ENCODE data around the gene IMMP1L.
A peak's percentile ranks its signal among the peaks of the same experiment; 100 is the strongest.
"Not testable (repeated sequence)": the region's sequence is repeated elsewhere in the genome, so short reads cannot be mapped to it uniquely, and the experiment has no call there.

IMMP1L gene

GRCh38 chr11:31509429-31510345 is at the start of gene IMMP1L, which contains the start of gene ELP4:
IMMP1L (minus strand) TSS chr11:31509622; CDS start chr11:31463276, 46,346 bp downstream.
ELP4 (plus strand) TSS chr11:31509767; CDS start chr11:31509785, 18 bp downstream.
- peak; percentile 95 for DNase-seq

GRCh38 chr11:31558001-31558400 is 48.6 kb upstream of the IMMP1L start:
- DNase-seq, result no peak

- no peak for DNase-seq
Measured at GRCh38 chr11:31555938-31556337, 46.5 kb upstream of the IMMP1L start.

- no peak for DNase-seq
Measured at GRCh38 chr11:31542862-31543261, 33.4 kb upstream of the IMMP1L start.

- no peak for DNase-seq
Measured at GRCh38 chr11:31535479-31535878, 26.1 kb upstream of the IMMP1L start.

GRCh38 chr11:31531293-31531692 is 21.9 kb upstream of the IMMP1L start:
- no peak for DNase-seq

GRCh38 chr11:31529701-31530100 is 20.3 kb upstream of the IMMP1L start:
- DNase-seq, result no peak

- DNase-seq, result no peak
Measured at GRCh38 chr11:31529189-31529588, 19.8 kb upstream of the IMMP1L start.

- no peak for DNase-seq
Measured at GRCh38 chr11:31521497-31522150, 12.2 kb upstream of the IMMP1L start.

GRCh38 chr11:31512117-31512516 is 2.7 kb upstream of the IMMP1L start:
- DNase-seq, result no peak

- DNase-seq, result no peak
Measured at GRCh38 chr11:31509051-31509428, 382 bp downstream of the IMMP1L start.

- no peak for DNase-seq
Measured at GRCh38 chr11:31500560-31500959, 8.9 kb downstream of the IMMP1L start.

- no peak for DNase-seq
Measured at GRCh38 chr11:31499576-31500178, 9.7 kb downstream of the IMMP1L start.

- not testable (repeated sequence) for DNase-seq
Measured at GRCh38 chr11:31493762-31494161, 15.7 kb downstream of the IMMP1L start.

- DNase-seq, result no peak
Measured at GRCh38 chr11:31493235-31493634, 16.2 kb downstream of the IMMP1L start.

- no peak for DNase-seq
Measured at GRCh38 chr11:31492320-31492913, 17.0 kb downstream of the IMMP1L start.

GRCh38 chr11:31487848-31488247 is 21.6 kb downstream of the IMMP1L start:
- no peak for DNase-seq

GRCh38 chr11:31484497-31484896 is 24.9 kb downstream of the IMMP1L start:
- DNase-seq, result no peak

GRCh38 chr11:31480930-31481329 is 28.5 kb downstream of the IMMP1L start:
- DNase-seq, result no peak

- no peak for DNase-seq
Measured at GRCh38 chr11:31479066-31479465, 30.4 kb downstream of the IMMP1L start.

GRCh38 chr11:31478223-31478590 is 31.2 kb downstream of the IMMP1L start:
- no peak for DNase-seq

- no peak for DNase-seq
Measured at GRCh38 chr11:31477528-31478222, 31.7 kb downstream of the IMMP1L start.

GRCh38 chr11:31474083-31474482 is 35.3 kb downstream of the IMMP1L start:
- DNase-seq, result no peak

Data from activated T-cell treated with anti-CD3 and anti-CD28 coated beads for 4 hours (primary cell).